Activated T-helper 1 cell treated with Interleukin-2 at 50 U/mL for 16 hours (primary cell): ENCODE measurements around the gene SLC15A4.
"Not testable (repeated sequence)": the region's sequence is repeated elsewhere in the genome, so short reads cannot be mapped to it uniquely, and the experiment has no call there.

Experiments used
- DNase-seq: peaks from one replicate; pipeline ENCODE4 v3.0.0-alpha.2; 2020; ENCODE audit warnings: low read depth

Gene SLC15A4

GRCh38 chr12:128814411-128815261, 9.1 kb downstream of the SLC15A4 start:
- no peak for DNase-seq

GRCh38 chr12:128813883-128814282, 9.9 kb downstream of the SLC15A4 start:
- no peak for DNase-seq

GRCh38 chr12:128813392-128813791, 10.4 kb downstream of the SLC15A4 start:
- no peak for DNase-seq

GRCh38 chr12:128811806-128812205, 12.0 kb downstream of the SLC15A4 start:
- DNase-seq, result no peak

GRCh38 chr12:128810182-128811127, 13.3 kb downstream of the SLC15A4 start:
- DNase-seq, result no peak

DNA sequence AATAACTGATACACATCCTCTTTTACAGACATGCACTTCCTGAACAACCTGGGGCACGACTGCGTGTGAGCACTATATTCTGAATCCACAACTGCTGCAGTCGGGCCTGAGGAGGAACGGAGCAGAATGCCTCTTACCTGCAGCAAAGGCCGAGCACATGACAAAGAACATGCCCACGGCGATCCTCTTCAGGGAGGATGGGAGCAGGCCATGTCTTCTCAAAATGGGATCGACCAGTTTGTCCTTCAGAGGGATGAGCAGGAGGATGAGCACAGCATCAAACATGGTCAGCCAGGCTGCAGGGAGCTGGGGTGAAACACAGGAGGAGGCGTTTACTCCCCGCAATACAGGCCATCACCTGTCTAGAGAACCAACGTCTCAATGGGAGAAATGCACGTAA, 15.1 kb downstream of the SLC15A4 start:
- no peak for DNase-seq

- DNase-seq, result no peak
These were observed 16.5 kb downstream of the SLC15A4 start for GRCh38 chr12:128807161-128807724.

GRCh38 chr12:128806573-128806972, 17.2 kb downstream of the SLC15A4 start:
- DNase-seq, result no peak

GRCh38 chr12:128805406-128805805, 18.4 kb downstream of the SLC15A4 start:
- not testable (repeated sequence) for DNase-seq

- DNase-seq, result no peak
These were observed 19.0 kb downstream of the SLC15A4 start for GRCh38 chr12:128804762-128805161.

DNA sequence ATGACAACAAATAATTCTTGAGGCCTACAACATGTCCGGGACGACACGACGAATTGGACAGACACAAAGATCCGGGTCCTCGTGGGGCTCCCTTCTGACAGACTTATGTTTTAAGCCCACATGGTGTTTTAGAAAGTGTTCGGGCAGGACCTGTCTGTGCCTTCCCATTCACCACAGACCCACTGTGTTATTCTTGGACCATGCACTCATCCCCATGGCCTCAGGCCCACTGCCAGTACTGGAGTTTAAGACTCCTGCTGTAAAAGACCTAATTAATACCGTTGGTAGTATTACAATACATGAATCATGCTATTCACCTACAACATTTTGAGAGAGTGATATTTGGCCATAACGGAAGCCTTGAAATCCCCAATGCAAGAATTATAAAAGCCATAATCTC, 20.0 kb downstream of the SLC15A4 start:
- DNase-seq, result no peak

- no peak for DNase-seq
These were observed 21.0 kb downstream of the SLC15A4 start for GRCh38 chr12:128802756-128803155.

- DNase-seq, result no peak
These were observed 21.8 kb downstream of the SLC15A4 start for GRCh38 chr12:128801879-128802391.

GRCh38 chr12:128800606-128801005, 23.2 kb downstream of the SLC15A4 start:
- DNase-seq, result no peak

DNA sequence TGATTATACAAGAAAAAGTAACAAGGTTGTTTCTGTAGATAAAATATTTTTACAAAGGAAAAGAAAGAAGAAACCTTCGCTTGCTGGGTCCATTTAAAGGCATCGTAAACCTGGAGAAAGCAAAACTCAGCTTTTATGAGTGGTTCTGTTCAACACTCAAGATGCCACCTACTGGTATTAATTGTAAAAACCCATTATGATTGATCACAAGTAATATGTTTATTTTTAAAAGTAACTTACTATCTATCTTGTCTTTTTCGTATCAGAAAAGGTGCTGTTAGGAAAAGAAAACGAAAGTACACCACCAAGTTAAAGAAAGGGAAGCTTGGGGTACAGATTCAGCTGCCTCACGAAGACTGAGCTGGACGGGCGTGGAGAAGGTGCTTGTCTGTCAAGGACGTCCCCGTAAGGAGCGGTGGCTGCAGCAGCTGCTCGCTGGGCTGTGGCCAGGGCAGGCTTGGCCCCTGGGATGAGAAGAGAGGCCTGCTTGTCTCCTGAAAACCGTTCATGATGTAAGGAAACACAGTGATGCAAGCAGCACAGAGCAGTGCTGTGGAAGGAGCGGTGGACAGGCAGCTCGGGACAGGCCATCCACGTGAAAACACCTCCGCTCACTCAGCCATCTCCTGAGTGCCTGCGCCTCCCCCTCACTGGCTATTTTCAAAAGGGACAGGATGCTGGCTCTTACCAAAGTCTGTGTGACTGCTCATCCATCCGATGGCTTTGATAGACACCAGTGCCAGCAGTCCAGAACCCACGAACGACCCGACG, 25.0 kb downstream of the SLC15A4 start:
- no peak for DNase-seq

DNA sequence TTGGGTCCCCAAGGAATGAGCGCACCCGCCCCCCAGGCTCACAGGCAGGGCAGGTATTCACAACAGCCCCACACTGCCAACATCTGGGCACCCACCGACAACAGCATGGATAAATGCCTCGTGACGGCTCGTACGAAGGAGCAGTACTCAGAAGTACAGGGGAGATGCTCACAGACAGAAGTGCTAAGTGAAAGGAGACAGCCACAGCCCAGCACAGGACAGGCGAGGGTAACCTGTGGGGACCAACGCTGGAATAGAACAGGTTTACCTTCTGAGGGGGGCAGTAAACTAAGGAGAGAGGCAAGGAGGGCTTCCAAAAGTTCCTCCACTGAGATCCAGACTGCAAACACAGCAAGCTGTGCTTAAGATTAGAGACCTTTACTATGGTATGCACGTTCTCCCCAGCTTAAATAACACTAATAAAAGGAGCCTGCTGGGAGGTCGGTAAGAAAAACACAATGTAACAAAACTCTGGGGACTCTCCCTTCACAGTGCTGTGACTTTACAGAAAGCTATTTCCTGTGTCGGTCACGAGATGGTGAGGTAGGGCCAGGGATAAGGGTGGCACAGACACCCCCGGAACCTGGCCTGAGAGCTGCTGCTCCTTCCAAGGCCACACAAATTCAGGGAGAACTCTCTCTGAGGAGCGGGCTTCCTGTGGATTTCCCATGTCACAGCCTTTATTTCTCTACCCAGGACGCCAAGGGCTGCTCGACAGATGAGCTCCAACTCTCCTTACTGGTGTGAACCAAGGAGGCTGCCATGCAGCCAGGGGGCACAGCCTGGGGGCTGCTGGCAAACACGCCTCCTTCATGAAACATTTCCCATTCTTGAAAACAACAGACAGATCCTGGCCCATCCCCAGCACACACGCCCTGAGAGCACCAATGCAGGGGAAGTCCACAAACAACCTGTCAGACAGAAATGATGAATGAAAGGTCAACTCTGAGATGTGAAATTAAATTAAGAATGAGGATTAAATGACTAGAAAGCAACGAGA, 26.3 kb downstream of the SLC15A4 start:
- no peak for DNase-seq

DNA sequence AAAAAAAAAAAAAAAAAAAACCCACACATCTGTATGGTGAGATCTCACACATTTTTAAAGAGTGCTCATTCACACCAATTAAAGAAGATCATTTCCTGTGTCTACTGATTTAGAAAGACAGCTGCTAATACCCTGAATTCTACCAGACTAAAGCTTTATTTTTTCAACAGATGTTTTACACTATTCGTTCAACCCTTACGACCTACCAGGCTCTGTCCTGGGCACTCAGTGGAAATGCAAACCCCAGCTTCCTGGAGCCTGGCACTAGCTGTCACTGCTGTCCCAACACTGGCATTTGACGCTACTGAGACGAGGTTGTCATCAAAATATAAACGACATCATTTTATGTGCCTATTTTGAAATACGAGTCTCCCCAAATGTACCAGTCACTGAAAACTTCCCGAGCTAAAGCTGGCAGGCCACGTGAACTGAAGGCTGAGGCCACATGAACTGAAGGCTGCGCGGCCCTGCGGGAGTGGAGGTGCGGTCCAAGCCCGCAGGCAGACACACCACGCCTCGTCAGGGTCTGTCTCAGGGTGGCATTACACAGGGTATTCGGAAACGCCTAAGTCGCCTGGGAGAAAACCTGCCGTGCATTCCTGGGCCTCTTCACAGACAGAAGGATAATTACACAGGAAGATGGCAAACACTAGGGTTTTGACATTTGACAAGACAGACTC, 27.2 kb downstream of the SLC15A4 start:
- no peak for DNase-seq

DNA sequence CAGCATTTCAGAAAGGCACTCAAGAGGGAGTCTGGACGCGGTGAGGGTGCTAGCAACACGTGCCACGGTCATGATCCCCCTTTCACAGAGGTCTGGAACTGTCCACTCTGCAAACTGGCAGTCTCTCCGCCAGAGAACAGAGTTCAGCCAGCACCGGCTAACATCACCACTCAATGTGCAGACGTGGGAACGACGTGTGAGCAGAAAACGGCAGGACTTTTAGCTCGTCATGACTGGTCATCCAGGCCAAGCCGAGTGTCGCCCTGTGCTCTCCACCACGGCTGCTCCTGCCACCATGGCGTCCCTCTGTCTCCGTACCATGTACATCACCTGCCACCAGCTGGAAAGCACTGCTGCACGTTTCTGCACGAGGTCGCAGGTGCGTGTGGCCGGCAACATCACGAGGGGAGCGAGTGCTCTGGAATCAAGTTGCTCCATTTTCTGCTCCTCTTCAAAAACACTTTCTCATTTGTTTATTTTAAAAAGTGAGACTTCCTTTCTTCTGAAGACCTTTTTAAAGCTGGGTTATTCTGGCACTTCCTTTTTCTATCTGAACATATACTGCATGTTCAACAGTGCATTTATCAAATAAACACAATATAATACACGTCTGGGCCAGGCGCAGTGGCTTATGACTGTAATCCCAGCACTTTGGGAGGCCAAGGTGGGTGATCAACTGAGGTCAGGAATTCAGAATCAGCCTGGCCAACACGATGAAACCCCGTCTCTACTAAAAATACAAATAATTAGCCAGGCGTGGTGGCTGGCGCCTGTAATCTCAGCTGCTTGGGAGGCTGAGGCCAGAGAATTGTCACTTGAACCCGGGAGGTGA, 28.0 kb downstream of the SLC15A4 start:
- DNase-seq, result no peak
